Cardiac muscle cell (in vitro differentiated cells and primary cell): ENCODE results near the gene CLN6. TPM values are rescaled to one million over a fixed set of nuclear protein-coding genes. Genes with fewer than 3 reads are reported as not detected.

Source experiments
- DNase-seq, 2 donors: peaks; one replicate each; pipeline versions ENCODE4 v3.0.0 to v3.0.0-alpha.2; 2010 to 2017; ENCODE audit warnings: low read depth in 1 of 2, low spot score in 1 of 2
- H3K27ac ChIP-seq: fragments of 200-600 bp; sonication (generic); 2 replicates; pipeline ENCODE4 v1.5.1; 2016
- H3K27me3 ChIP-seq: fragments of 200-600 bp; sonication (generic); 2 replicates; pipeline ENCODE4 v1.6.0; 2016; ENCODE audit warnings: control low read depth
- H3K36me3 ChIP-seq: fragments of 200-600 bp; sonication (generic); 2 replicates; pipeline ENCODE4 v1.5.1; 2016; ENCODE audit warnings: control low read depth
- H3K4me1 ChIP-seq: fragments of 200-600 bp; sonication (generic); 2 replicates; pipeline ENCODE4 v1.8.1; 2017; ENCODE audit warnings: low read depth, mild to moderate bottlenecking, mixed run types
- H3K4me3 ChIP-seq: fragments of 200-600 bp; sonication (generic); 2 replicates; pipeline ENCODE4 v1.5.1; 2016; ENCODE audit warnings: mild to moderate bottlenecking
- H3K9me3 ChIP-seq: fragments of 200-600 bp; sonication (generic); 2 replicates; pipeline ENCODE4 v1.5.1; 2017; ENCODE audit warnings: low read depth, mild to moderate bottlenecking, control low read depth
- CTCF ChIP-seq: IDR thresholded peaks from 2 replicates; pipeline ENCODE4 v1.5.1; 2012; ENCODE audit warnings: low read depth, mild to moderate bottlenecking, low read length
- polyA plus RNA-seq: library from polyadenylated mRNA; unstranded; fragments of >200 nt; fragmentation: Nextera tagmentation; extraction: Ambion mirVana; gene quantifications from 2 replicates; pipeline ENCODE4 v1.2.1, GENCODE V29; 2016
- total RNA-seq: library from RNA; depleted of rRNA; stranded (reverse); fragments of >200 nt; gene quantifications from 2 replicates; pipeline ENCODE4 v1.2.3, GENCODE V29; 2016

The CLN6 gene
- total and polyA plus RNA-seq, 2 experiments from 2014 or later, result 6.6 to 18.5 TPM

DNA sequence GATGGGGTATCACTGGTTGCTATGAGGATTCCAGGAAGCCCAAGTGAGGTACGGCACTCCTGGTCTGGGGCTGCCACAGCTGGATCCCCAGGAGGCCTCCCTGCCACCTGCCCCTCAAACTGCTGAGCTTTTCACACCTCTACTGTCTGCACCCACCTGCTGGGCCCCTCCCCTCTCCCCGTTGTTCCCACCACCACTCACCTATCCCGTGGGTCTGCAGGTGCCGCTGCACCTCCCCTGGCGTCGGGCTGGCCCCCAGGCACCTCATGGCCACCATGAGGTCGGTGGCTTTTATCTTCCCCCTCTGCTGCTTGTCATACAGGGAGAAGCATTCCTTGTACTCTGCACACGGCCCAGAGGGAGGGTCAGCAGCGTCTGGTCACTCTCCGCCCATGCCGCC, 30.2 kb downstream of the CLN6 start:
- no peaks in the 10 kb centered on the region for H3K9me3 ChIP-seq
- no peak for DNase-seq
- TF ChIP-seq CTCF, result no peak

GRCh38 chr15:68197661-68198437, 31.7 kb downstream of the CLN6 start:
- Histone ChIP-seq H3K9me3 (no peaks in the 10 kb centered on the region), H3K4me1 (peaks cover 21% of the 10 kb centered on the region), H3K36me3 (peaks cover 4% of the 10 kb centered on the region), H3K27ac (no peak overlapping the region), H3K27me3 (no peaks in the 10 kb centered on the region), H3K4me3 (no peak overlapping the region)
- no peak for DNase-seq
- TF ChIP-seq CTCF, result no peak

More for the DNA sequence above, 30.2 kb downstream of the CLN6 start:
- Histone ChIP-seq H3K4me3 (no peak overlapping the region), H3K4me1 (peaks cover 21% of the 10 kb centered on the region), H3K36me3 (no peaks in the 10 kb centered on the region), H3K27ac (no peak overlapping the region), H3K27me3 (no peaks in the 10 kb centered on the region)

DNA sequence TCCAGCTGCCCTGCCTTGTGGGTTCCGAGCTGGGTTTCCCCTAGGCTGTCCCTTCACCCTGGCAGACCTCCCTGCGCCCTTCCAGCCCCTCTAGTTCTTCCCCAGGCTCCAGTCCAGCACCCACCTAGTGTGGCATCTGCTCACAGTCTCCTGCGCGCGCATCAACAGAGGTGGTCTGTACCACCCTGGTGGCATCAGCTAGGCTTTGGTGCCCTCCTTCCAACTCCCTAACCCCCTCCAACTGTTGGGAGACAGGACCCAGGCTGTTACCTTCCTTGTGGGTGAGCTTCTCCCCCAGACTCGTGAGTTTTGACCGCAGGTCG, 32.4 kb downstream of the CLN6 start:
- no peaks in the 10 kb centered on the region for H3K27me3 ChIP-seq
- TF ChIP-seq CTCF, result no peak
- H3K9me3 ChIP-seq, result no peaks in the 10 kb centered on the region
- peaks cover 4% of the 10 kb centered on the region for H3K36me3 ChIP-seq
- no peak for DNase-seq
- peaks cover 21% of the 10 kb centered on the region for H3K4me1 ChIP-seq
- H3K27ac ChIP-seq, result no peak overlapping the region
- no peak overlapping the region for H3K4me3 ChIP-seq

DNA sequence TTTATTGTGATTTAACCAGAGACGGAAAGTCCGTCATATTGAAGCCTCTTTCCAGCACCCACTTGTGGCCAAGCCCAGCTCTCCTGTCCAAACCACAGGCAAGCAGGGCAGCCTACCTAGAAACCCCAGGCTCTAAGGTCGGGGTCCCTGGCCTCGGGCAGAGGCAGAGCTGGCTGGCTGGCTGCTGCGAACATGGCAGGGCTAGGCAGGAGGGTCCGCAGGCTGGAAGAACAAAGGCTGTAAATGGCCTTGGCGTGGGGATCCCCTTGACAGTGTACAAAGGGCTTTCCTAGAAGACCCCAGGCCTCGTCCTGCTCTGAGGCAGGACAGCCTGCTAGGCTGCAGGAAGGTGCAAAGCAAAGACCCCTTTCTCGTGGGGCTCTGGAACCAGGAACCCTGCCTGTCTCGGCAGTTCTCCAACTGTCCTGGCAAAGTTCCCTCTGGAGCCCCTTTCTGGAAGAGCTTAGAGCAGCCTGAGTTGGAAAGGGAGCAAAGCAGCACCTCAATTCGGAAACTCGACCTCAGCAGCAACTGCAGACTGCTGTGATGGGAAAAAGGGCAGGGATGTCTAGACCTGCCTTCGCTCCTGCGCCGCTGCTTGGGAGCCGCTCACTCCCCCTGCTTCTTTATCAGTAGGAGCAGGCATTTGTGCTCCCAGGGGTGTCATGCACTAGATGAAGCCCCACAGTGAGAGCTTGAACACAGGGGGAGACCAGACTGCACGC, 32.9 kb downstream of the CLN6 start:
- DNase-seq, result no peak
- TF ChIP-seq CTCF, result no peak

GRCh38 chr15:68195336-68196112, 34.0 kb downstream of the CLN6 start:
- peak overlapping the region; percentile 7 for H3K27ac ChIP-seq
- no peak for TF ChIP-seq CTCF
- no peaks in the 10 kb centered on the region for H3K27me3 ChIP-seq
- DNase-seq, result no peak
- no peak overlapping the region for H3K4me3 ChIP-seq
- peaks cover 8% of the 10 kb centered on the region for H3K36me3 ChIP-seq
- peaks cover 8% of the 10 kb centered on the region for H3K4me1 ChIP-seq
- H3K9me3 ChIP-seq, result no peaks in the 10 kb centered on the region

More for the DNA sequence above, 32.9 kb downstream of the CLN6 start:
- H3K9me3 ChIP-seq, result no peaks in the 10 kb centered on the region
- peaks cover 19% of the 10 kb centered on the region for H3K4me1 ChIP-seq
- peaks cover 6% of the 10 kb centered on the region for H3K36me3 ChIP-seq
- H3K4me3 ChIP-seq, result no peak overlapping the region
- no peaks in the 10 kb centered on the region for H3K27me3 ChIP-seq
- no peak overlapping the region for H3K27ac ChIP-seq
